Right kidney (tissue), 1 donor: ENCODE data around the gene TFAM.

Experiments
- DNase-seq: peaks from one replicate; pipeline ENCODE4 v3.0.0-alpha.2; 2016

Gene TFAM

DNA sequence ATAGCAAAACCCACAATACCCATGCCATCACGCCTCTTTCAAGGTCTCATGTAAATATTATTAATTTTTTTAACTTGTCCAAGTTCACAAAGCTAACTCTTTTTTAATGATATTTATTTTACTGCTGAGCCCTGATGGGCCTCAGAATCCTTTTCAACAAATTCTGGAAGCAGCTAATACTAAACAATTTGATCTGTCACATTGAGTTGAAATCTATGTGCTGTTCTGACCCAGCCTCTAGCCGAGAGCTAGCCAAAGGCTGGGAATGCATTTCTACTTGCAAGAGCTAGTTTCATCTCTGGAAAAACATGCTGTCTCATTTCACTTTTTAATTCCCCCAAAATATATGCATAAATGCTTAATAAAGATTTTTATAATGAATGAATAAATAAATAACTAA is 47.9 kb downstream of the TFAM start:
- no peak for DNase-seq

DNA sequence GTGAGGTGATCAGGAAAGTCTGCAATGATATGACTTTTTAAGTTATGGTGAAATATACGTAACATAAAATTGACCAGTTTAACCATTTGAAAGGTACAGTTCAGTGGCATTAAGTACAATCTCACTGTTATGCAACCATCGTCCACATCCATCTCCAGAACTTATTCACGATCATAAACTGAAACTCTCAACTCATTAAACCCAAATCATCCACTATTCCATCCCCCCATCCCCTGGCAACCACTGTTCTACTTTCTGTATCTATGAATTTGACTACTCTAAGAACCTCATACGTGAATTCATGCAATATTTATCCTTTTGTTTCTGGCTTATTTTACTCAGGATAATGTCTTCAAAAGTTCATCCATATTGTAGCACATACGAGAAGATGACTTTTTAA is 48.4 kb downstream of the TFAM start:
- DNase-seq = no peak

DNA sequence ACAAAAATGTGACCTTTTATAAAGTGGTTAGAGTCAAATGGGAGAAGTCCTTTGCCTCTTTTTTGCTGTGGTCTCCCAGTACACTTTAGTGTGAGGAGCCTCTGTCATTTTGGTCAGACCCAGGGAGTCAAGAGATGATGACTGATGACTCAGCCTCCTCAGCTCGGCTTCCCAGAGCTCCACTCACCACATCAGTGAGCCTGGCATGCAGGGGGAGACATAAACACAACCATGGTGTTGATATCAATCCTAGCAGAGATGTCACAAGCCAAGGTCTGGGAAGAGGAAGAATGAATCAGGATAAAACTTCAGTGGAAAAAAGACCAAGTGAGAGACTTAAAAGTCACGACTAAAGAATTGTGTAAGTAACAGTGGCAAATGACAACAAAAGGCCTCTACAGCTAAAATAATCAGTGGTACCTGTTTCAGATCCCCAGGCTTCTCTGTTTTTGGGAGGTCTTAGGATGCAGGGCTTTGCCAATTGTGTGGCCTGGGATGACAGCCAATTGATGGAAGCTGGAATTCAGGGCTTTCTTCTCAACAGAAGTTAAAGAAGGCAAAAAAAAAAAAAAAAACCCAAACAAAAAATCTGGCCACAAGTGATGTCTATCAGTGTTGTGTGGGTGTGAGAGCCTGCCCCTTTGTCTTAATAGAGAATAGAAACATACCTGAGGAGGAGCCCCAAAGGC is 50.2 kb downstream of the TFAM start:
- no peak for DNase-seq

DNA sequence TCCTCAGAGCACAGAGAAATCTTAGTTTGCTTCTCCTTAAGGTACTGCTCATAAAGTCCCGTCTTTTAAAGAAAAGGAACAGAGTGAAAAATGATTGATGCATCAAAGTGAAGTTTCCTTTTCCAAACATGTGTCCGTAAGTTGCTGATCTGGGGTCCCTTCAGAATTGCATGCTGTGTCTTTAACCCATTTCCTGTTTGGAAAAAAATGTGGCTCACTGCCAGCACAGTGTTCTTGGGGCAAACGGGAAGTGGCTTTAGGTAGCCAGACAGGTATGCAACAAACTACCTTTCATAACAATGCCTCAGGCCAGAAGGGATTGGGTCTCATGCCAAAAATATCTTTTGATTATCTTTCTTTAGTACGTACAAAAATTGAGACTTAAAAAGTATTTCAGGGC is 50.9 kb downstream of the TFAM start:
- DNase-seq = no peak

DNA sequence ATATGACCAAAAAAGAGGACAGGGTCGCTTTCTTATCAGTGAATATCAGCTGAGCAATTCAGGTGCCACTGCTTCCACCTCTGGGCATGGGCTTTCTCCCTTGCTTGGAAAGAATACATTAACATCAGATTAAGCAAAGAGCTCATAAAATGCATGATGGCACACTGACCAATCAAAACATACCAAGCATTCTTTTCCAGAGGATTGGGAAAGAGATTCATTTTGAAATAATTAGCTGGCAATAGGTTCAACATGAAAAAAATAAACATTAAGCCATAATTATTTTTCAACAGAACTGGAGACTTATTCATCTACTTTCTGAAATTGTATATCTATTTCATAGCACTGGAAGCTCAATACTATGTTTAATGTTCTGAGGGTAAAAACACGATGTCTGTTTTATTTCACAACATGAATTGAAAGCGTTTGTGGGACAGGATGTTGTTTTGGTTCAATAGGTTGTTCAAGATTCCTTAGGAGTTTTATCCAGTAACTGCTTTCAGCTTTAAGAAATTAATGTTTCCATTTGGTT is 53.2 kb downstream of the TFAM start:
- no peak for DNase-seq

DNA sequence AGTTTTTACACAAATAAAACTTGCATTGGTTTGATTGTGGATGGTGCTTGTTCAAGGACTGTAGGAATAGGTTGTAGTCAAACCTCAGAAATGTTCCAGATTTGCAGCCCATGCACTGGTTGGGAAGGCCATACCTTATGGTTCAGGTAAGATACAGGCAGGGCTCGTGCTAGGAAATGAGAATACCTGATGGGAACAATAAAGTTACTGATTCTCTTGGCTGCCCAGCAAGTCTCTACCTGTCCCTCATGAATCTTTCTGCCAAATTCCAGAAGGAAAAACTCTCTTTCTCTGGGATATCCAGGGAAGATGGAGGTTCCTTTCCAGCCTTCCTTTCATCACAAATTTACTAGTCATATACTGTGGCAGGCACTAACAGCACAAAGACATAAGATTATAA is 53.8 kb downstream of the TFAM start:
- no peak for DNase-seq

DNA sequence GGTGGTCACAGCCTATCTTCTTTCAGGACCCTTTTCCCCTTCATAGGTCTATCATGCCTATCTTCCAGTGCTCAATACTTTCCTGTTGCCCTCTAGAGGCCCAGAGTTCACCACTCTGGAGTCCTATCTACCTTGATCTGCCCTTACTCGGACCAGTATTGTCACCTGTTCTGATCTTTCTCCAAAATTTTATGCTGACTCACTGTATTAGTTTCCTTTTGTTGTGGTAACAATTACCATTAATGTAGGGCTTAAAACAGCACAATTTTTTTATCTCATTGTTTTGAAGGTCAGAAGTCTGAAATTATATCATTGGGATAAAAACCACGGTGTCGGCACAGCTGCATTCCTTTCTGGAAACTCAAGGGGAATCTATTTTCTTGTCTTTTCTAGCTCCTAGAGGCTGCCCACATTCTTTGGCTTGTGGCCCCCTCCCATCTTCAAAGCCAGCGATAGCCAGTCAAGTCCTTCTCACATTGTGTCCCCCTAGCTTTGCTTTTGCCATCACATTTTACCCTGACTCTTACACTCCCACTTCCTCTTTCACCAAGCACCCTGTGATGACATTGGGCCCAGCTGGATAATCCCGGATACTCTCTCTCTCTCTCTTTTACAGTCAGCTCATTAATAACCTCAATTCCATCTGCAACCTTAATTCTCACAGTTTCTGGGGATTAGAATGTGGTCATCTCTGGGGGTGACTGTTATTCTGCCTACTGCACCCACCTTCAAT is 54.6 kb downstream of the TFAM start:
- DNase-seq = no peak

DNA sequence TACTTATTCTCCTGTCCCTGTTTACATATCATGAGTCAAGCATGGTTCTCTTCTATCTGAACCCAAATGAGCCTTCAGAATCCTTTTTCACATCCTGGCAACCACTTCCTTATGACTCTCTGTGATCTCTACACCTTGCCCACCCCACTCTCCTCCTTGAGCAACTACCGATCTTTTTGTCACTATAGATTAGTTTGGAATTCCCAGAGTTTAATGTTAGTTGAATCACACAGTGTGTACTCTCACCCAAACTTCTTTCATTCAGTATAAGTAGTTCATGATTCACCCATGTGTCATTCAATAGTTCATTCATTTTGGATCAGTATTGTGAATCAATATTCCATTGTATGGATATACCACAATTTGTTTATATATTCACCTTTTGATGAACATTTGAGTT is 55.3 kb downstream of the TFAM start:
- DNase-seq = no peak

DNA sequence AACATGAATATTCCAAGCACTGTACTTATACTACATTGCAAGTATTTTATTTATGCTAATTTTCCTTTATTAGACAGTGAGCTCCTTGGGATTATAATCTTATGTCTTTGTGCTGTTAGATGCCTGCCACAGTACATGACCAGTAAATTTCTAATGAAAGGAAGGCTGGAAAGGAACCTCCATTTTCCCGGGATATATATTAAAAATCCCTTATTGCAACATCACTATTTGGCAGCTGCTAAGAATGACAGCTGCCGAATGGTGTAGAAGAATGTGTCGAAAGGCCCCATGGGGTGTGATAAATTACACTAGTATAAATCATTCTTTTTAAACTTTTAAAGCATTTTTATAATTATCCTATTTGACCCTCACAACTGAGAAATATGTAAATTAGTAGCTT is 59.1 kb downstream of the TFAM start:
- no peak for DNase-seq

DNA sequence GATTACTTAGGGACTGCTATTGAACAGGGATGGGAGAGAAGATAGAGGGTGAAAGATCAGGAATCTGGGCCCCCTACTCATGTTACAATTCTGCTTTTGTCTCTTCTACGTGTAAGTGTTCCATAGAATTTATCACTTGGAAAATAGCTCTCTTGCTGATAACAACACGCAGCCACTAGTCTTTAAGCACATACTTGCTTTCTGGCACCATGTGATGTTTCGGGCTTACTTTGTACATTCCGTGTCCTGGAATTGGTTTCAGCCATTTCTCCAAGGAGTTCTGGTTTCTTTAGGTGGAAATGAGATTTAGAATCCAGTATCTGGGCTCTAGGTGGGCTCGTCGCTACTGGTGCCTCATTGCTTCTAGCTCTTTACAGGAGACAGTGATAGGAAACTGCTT is 59.7 kb downstream of the TFAM start:
- no peak for DNase-seq

DNA sequence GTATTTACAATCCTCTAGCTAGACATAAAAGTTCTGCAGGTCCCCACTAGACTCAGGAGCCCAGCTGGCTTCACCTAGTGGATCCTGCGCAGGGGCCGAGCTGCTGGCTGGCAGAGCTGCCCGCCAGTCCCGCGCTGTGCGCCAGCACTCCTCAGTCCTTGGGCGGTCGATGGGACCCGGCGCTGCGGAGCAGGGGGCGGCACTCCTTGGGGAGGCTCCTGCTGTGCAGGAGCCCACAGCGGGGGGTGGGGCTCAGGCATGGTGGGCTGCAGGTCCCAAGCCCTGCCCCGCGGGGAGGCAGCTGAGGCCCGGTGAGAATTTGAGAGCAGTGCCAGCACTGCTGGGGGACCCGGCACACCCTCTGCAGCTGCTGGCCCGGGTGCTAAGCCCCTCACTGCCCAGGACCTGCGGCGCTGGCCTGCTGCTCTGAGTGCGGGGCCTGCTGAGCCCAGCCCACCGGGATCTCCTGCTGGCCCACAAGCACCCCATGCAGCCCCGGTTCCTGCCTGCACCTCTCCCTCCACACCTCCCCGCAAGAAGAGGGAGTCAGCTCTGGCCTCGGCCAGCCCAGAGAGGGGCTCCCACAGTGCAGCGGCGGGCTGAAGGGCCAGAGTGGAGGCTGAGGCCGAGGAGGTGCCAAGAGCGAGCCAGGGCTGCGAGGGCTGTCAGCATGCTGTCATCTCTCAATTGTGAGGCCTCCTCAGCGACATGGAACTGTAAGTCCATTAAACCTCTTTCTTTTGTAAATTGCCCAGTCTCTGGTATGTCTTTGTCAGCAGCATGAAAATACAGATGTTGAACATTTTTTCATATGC is 63.1 kb downstream of the TFAM start:
- no peak for DNase-seq
